ENCODE data around the gene CUEDC1. TPM values are rescaled to one million over a fixed set of nuclear protein-coding genes. Genes with fewer than 3 reads are reported as not detected.

Gene CUEDC1
- total and polyA plus RNA-seq, 2 donors, result 14.9 to 57.1 TPM

- Histone ChIP-seq H3K27ac (ENCODE audit: low read depth) (no peak overlapping the region), H3K4me1 (ENCODE audit: insufficient read depth) (no peaks in the 10 kb centered on the region), H3K36me3 (ENCODE audit: insufficient read depth) (no peaks in the 10 kb centered on the region), H3K4me3 (ENCODE audit: low read depth, low read length) (no peak overlapping the region)
- no peak for DNase-seq (ENCODE audit: extremely low spot score)
- 93% methylated on average over 3 of the region's 3 CpGs for WGBS
These were observed 2.7 kb upstream of the CUEDC1 start for GRCh38 chr17:57957886-57958285.

GRCh38 chr17:57957120-57957850, 2.1 kb upstream of the CUEDC1 start:
- Histone ChIP-seq H3K4me3 (ENCODE audit: low read depth, low read length) (no peak overlapping the region), H3K4me1 (ENCODE audit: insufficient read depth) (no peaks in the 10 kb centered on the region), H3K27ac (ENCODE audit: low read depth) (no peak overlapping the region), H3K36me3 (ENCODE audit: insufficient read depth) (no peaks in the 10 kb centered on the region)
- DNase-seq (ENCODE audit: extremely low spot score), result no peak
- WGBS, result 99% methylated on average over 8 of the region's 8 CpGs

GRCh38 chr17:57956291-57957119, 1.3 kb upstream of the CUEDC1 start:
- no peak for DNase-seq (ENCODE audit: extremely low spot score)
- H3K4me1 ChIP-seq (ENCODE audit: insufficient read depth), result no peaks in the 10 kb centered on the region
- 54% methylated on average over 13 of the region's 13 CpGs for whole genome bisulfite sequencing
- H3K36me3 ChIP-seq (ENCODE audit: insufficient read depth), result no peaks in the 10 kb centered on the region
- H3K27ac ChIP-seq (ENCODE audit: low read depth), result no peak overlapping the region
- H3K4me3 ChIP-seq (ENCODE audit: low read depth, low read length), result no peak overlapping the region

DNA sequence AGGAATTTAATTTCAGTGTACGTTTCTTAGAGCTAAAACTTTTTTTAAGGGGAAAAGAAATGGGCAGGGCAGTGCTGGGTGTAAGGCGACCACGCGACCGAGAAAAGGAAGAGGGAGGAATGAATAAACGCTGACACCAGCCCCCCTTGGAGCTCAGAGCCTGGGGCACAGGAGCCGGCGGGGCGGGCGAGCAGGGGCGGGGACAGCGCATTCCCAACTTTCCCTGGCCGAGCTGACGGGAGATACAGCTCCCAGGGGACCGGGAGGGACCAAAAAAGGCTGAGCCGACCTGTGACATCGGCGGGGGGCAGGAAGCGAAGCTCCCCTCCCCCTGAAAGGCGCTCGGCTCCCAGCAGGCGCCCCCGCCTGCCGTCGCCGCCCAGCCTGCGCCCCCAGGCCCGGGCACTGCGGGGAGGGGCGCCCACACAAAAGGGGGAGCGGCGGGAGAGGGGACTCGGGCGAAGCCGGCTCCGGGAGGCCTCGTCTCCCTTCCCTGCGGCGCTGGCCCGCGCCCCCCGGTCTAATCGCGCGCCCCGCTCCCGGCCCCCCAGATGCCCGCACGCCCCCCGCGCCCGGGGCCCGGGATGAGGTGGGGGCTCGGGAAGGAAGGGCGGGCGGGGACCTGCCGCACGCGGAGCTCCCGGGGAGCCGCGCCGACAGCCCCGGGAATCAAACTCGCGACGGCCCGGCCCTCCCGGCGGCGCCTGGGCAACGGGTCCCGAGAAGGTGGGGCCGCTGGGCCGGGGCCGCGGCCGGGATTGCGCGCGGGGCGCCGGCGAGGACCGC, 622 bp downstream of the CUEDC1 start:
- under 1% methylated on average over 83 of the region's 85 CpGs for WGBS
- H3K4me3 ChIP-seq (ENCODE audit: low read depth, low read length), result peak overlapping the region; percentile 86
- no peaks in the 10 kb centered on the region for H3K36me3 ChIP-seq (ENCODE audit: insufficient read depth)
- peak overlapping the region; percentile 84 for H3K27ac ChIP-seq (ENCODE audit: low read depth)
- DNase-seq (ENCODE audit: extremely low spot score), result no peak
- H3K4me1 ChIP-seq (ENCODE audit: insufficient read depth), result no peaks in the 10 kb centered on the region

- no peaks in the 10 kb centered on the region for H3K36me3 ChIP-seq (ENCODE audit: insufficient read depth)
- 47% methylated on average over 13 of the region's 13 CpGs for WGBS
- H3K27ac ChIP-seq (ENCODE audit: low read depth), result peak overlapping the region; percentile 84
- H3K4me3 ChIP-seq (ENCODE audit: low read depth, low read length), result peak overlapping the region; percentile 86
- no peaks in the 10 kb centered on the region for H3K4me1 ChIP-seq (ENCODE audit: insufficient read depth)
- no peak for DNase-seq (ENCODE audit: extremely low spot score)
These were observed 1.4 kb downstream of the CUEDC1 start for GRCh38 chr17:57953705-57954396.

DNA sequence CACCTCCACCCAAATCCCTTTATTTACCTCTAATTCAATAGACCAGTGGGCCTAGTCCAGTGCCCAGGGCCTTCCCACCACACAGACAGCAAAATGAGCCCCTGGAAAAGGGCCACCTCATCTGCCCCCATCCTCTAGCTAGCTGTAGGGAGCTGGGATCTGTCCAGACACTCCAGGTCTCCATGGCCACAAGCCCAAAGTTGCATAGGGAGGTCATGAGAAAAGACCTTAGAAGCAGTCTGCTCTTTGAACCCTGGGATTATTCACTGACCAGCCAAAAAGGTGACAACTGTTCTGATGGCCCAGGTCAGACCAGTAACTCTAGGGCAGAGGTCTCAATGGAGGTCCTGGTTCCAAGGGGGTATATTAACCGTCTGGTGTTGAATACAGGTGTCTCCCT, 2.0 kb downstream of the CUEDC1 start:
- Histone ChIP-seq H3K4me1 (ENCODE audit: insufficient read depth) (no peaks in the 10 kb centered on the region), H3K4me3 (ENCODE audit: low read depth, low read length) (no peak overlapping the region), H3K27ac (ENCODE audit: low read depth) (no peak overlapping the region), H3K36me3 (ENCODE audit: insufficient read depth) (no peaks in the 10 kb centered on the region)
- DNase-seq (ENCODE audit: extremely low spot score), result no peak
- 66% methylated on average over 1 of the region's 1 CpG for WGBS

DNA sequence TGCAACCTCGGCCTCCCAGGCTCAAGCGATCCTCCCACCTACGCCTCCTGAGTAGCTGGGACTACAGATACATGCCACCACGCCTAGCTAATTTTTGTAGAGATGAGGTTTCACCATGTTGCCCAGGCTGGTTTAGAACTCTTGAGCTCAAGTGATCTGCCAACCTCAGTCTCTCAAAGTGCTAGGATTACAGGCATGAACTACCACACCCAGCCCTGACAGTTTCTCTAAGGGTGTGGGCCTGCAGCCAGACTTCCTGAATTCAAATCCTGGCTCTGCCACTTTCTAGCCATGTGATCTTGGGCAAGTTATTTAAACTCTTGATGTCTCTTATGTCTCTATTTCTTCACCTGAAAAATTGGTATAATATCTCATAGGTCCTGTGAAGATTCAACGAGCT, 5.6 kb downstream of the CUEDC1 start:
- no peak for DNase-seq (ENCODE audit: extremely low spot score)

DNA sequence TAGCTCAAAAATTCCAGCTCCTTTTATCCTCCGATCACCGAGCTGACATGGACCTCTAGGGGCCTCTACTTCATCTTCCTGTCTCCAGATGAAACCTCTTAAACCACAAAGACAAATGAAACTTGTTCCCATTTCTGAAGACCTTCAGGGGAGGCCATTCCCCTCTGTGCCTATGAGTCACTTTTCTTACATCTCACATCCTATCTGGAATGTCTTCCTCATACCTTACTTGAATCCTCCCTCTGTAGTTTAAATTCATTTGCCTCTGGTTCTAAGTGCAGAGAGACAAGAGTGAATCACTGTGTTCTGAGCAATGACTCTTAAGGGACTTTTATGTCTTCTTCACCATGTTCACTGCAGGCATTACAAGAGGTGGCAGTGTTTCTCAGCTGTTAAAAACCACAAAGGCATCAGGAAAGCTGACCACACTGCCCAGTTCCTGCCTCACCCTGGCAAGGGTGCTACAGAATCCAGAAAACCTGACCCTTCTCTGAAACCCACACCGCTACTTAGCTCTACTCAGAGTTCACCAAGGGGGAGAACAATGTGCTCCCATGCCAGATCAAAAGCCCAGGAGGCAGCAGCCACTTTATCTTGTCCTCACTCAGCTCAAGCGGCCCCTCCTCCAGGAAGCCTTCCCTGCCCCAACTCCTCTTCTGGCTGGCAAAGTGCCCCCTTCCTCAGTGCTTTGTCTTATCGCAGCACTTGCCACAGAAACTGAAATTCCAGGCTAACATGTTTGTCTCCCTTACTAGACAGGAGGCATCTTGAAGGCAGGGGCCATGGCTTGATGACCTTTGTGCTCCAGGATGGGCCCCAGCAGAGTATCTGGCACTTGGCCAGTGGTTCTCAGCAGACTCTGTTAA, 6.4 kb downstream of the CUEDC1 start:
- Histone ChIP-seq H3K36me3 (ENCODE audit: insufficient read depth) (no peaks in the 10 kb centered on the region), H3K4me1 (ENCODE audit: insufficient read depth) (no peaks in the 10 kb centered on the region), H3K27ac (ENCODE audit: low read depth) (peak overlapping the region; percentile 75), H3K4me3 (ENCODE audit: low read depth, low read length) (no peak overlapping the region)
- DNase-seq (ENCODE audit: extremely low spot score), result no peak
- 36% methylated on average over 5 of the region's 5 CpGs for WGBS

More for the DNA sequence above, 5.6 kb downstream of the CUEDC1 start:
- H3K4me1 ChIP-seq (ENCODE audit: insufficient read depth), result no peaks in the 10 kb centered on the region
- H3K4me3 ChIP-seq (ENCODE audit: low read depth, low read length), result no peak overlapping the region
- 90% methylated on average over 5 of the region's 5 CpGs for WGBS
- H3K27ac ChIP-seq (ENCODE audit: low read depth), result peak overlapping the region; percentile 26
- H3K36me3 ChIP-seq (ENCODE audit: insufficient read depth), result no peaks in the 10 kb centered on the region

GRCh38 chr17:57948169-57948554, 7.0 kb downstream of the CUEDC1 start:
- no peak for DNase-seq (ENCODE audit: extremely low spot score)
- Histone ChIP-seq H3K36me3 (ENCODE audit: insufficient read depth) (no peaks in the 10 kb centered on the region), H3K4me1 (ENCODE audit: insufficient read depth) (no peaks in the 10 kb centered on the region), H3K4me3 (ENCODE audit: low read depth, low read length) (no peak overlapping the region), H3K27ac (ENCODE audit: low read depth) (peak overlapping the region; percentile 75)
- 44% methylated on average over 5 of the region's 5 CpGs for WGBS

- Histone ChIP-seq H3K27ac (ENCODE audit: low read depth) (peak overlapping the region; percentile 81), H3K4me3 (ENCODE audit: low read depth, low read length) (no peak overlapping the region), H3K4me1 (ENCODE audit: insufficient read depth) (no peaks in the 10 kb centered on the region), H3K36me3 (ENCODE audit: insufficient read depth) (no peaks in the 10 kb centered on the region)
- 73% methylated on average over 9 of the region's 9 CpGs for WGBS
- no peak for DNase-seq (ENCODE audit: extremely low spot score)
These were observed 7.8 kb downstream of the CUEDC1 start for GRCh38 chr17:57947369-57947768.

GRCh38 chr17:57946798-57947358, 8.3 kb downstream of the CUEDC1 start:
- no peak for DNase-seq (ENCODE audit: extremely low spot score)
- H3K4me1 ChIP-seq (ENCODE audit: insufficient read depth), result no peaks in the 10 kb centered on the region
- peak overlapping the region; percentile 81 for H3K27ac ChIP-seq (ENCODE audit: low read depth)
- H3K36me3 ChIP-seq (ENCODE audit: insufficient read depth), result no peaks in the 10 kb centered on the region
- 5% methylated on average over 10 of the region's 10 CpGs for WGBS
- peak overlapping the region; percentile 20 for H3K4me3 ChIP-seq (ENCODE audit: low read depth, low read length)

Data from urinary bladder (tissue), 4 donors.